A673 (cell line): ENCODE measurements around the gene NUMB. TPM values are rescaled to one million over a fixed set of nuclear protein-coding genes. Genes with fewer than 3 reads are reported as not detected.

Source experiments
- BruUV-seq: library from RNA; stranded (reverse); fragments of 400-500 nt; replicated peaks from 2 replicates; lab custom pipeline; 2021; lab: Mats Ljungman, UMichigan
- CTCF ChIA-PET: fragments of 300-600 bp; sonication (Branson Sonifier 250); formaldehyde crosslinking; loops from one replicate; lab custom pipeline; 2022; ENCODE audit warnings: antibody characterized with exemption; lab: Charles Lee
- POLR2A ChIA-PET: fragments of 300-600 bp; sonication (Branson Sonifier 250); formaldehyde crosslinking; loops from one replicate; lab custom pipeline; 2022; ENCODE audit warnings: antibody characterized with exemption; ENCODE audit not compliant: low non-redundant PET; lab: Charles Lee
- DNase-seq: peaks from one replicate; pipeline ENCODE4 v3.0.0-alpha.2; 2015; ENCODE audit warnings: low spot score
- H3K27ac ChIP-seq: fragments of 200-600 bp; sonication (generic); 2 replicates; pipeline ENCODE4 v1.5.1; 2016; ENCODE audit warnings: mixed run types, low read depth, mild to moderate bottlenecking, mixed read lengths, antibody characterized with exemption, low read length; ENCODE audit not compliant: poor library complexity, severe bottlenecking
- H3K27me3 ChIP-seq: fragments of 200-600 bp; sonication (generic); replicated peaks from 2 replicates; pipeline ENCODE4 v1.6.1; 2017; ENCODE audit warnings: mixed run types, low read depth, mild to moderate bottlenecking, mixed read lengths, antibody characterized with exemption, low read length; ENCODE audit not compliant: insufficient read depth, poor library complexity
- H3K36me3 ChIP-seq: fragments of 200-600 bp; sonication (generic); 2 replicates; pipeline ENCODE4 v1.6.1; 2016; ENCODE audit warnings: mixed run types, mild to moderate bottlenecking, mixed read lengths, antibody characterized with exemption, low read length; ENCODE audit not compliant: insufficient read depth, poor library complexity, severe bottlenecking
- H3K4me1 ChIP-seq: fragments of 200-600 bp; sonication (generic); 2 replicates; pipeline ENCODE4 v1.6.1; 2017; ENCODE audit warnings: mixed run types, mild to moderate bottlenecking, mixed read lengths, antibody characterized with exemption, low read length; ENCODE audit not compliant: insufficient read depth, poor library complexity, severe bottlenecking
- H3K4me3 ChIP-seq: fragments of 200-600 bp; sonication (generic); 2 replicates; pipeline ENCODE4 v1.5.1; 2016; ENCODE audit warnings: low read depth, mixed run types, mild to moderate bottlenecking, mixed read lengths, low read length; ENCODE audit not compliant: poor library complexity, severe bottlenecking
- H3K9me3 ChIP-seq: fragments of 200-600 bp; sonication (generic); 2 replicates; pipeline ENCODE4 v1.6.1; 2016; ENCODE audit warnings: mixed run types, low read depth, mild to moderate bottlenecking, mixed read lengths, antibody characterized with exemption, low read length; ENCODE audit not compliant: poor library complexity, severe bottlenecking
- EZH2 ChIP-seq: fragments of 200-600 bp; sonication (generic); IDR thresholded peaks from 2 replicates; pipeline ENCODE4 v1.6.1; 2017; ENCODE audit warnings: borderline replicate concordance, low read depth, mild to moderate bottlenecking, mixed read lengths, antibody characterized with exemption, low read length; ENCODE audit not compliant: poor library complexity, severe bottlenecking
- intact Hi-C: fragments of 100-400 bp; cut with micrococcal nuclease; formaldehyde crosslinking; loops from one replicate; pipeline ENCODE4 v1.10.0; 2022; ENCODE audit not compliant: unreplicated experiment
- total RNA-seq: library from RNA; stranded (reverse); gene quantifications from 2 replicates; pipeline ENCODE4 v1.2.3, GENCODE V29; 2021
- TF ChIP-seq, protein P1 (sequence below): fragments of 300-800, 200-600 bp; sonication (generic); conservative IDR thresholded peaks from 2 replicates; pipeline ENCODE4 v1.5.1; 2017; ENCODE audit warnings: low read depth, mild to moderate bottlenecking, antibody characterized with exemption, low read length, moderate library complexity, mixed read lengths

The NUMB gene
- total RNA-seq, 1 experiment from 2014 or later: 46.3 TPM

DNA sequence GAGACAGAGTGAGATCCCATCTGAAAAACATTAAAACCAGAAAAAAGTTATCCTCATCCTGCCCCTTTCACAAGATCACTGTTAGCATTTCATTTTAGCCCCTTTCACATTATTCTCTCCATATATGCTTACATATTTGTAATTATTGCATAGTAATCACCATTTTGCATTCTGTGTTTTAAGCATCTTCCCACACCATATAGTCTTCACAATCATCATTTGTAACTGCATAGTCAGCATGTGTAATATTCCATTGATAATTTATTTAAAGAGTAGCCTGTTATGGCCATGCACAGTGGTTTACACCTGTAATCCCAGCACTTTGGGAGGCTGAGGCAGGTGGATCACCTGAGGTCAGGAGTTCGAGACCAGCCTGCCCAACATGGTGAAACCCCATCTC is 209.2 kb downstream of the NUMB start:
- no peak for TF ChIP-seq EZH2
- TF ChIP-seq, protein P1, sequence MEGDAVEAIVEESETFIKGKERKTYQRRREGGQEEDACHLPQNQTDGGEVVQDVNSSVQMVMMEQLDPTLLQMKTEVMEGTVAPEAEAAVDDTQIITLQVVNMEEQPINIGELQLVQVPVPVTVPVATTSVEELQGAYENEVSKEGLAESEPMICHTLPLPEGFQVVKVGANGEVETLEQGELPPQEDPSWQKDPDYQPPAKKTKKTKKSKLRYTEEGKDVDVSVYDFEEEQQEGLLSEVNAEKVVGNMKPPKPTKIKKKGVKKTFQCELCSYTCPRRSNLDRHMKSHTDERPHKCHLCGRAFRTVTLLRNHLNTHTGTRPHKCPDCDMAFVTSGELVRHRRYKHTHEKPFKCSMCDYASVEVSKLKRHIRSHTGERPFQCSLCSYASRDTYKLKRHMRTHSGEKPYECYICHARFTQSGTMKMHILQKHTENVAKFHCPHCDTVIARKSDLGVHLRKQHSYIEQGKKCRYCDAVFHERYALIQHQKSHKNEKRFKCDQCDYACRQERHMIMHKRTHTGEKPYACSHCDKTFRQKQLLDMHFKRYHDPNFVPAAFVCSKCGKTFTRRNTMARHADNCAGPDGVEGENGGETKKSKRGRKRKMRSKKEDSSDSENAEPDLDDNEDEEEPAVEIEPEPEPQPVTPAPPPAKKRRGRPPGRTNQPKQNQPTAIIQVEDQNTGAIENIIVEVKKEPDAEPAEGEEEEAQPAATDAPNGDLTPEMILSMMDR: no peak
- Histone ChIP-seq H3K27ac (no peak overlapping the region), H3K27me3 (no peaks in the 10 kb centered on the region), H3K36me3 (no peaks in the 10 kb centered on the region), H3K9me3 (no peaks in the 10 kb centered on the region), H3K4me3 (no peak overlapping the region), H3K4me1 (no peaks in the 10 kb centered on the region)
- CTCF ChIA-PET: no interaction called here
- no TSS peak for BruUV-seq
- POLR2A ChIA-PET: no interaction called here
- no peak for DNase-seq
- intact Hi-C loops: no loop called here

DNA sequence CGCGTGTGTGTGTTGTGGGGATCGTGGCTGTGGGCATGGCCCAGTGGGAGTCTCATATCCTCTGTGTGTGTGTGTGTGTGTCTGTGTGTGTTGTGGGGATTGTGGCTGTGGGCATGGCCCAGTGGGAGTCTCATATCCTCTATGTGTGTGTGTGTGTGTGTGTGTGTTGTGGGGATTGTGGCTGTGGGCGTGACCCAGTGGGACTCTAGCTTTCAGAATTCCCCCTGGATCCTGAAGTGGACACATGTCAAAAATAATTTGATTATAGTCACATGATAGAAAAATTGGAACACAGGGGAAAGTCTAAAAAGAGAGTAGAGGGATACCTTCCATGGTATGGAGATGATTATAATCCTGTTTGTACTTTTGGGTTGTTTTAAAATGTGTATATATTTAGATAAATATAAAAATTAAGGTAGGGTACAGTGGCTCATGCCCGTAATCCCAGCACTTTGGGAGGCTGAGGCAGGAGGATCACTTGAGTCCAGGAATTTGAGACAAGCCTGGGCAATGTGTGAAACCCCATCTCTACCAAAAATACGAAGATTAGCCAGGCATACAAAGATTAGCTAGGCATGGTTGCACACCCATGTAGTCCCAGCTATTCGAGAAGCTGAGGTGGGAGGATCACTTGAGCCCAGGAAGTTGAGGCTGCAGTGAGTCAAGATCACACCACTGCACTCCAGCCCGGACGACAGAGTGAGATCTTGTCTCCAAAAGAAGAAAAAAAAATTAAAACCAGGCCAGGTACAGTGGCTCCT is 210.1 kb downstream of the NUMB start:
- BruUV-seq: no TSS peak
- H3K27me3 ChIP-seq: no peaks in the 10 kb centered on the region
- no peak for TF ChIP-seq EZH2
- TF ChIP-seq, protein P1: no peak
- H3K4me3 ChIP-seq: no peak overlapping the region
- no peak overlapping the region for H3K27ac ChIP-seq
- DNase-seq: no peak
- no peaks in the 10 kb centered on the region for H3K36me3 ChIP-seq
- no peaks in the 10 kb centered on the region for H3K4me1 ChIP-seq
- ChIA-PET CTCF (interaction anchor here (0.6 kb wide), 1 partner anchor 16 kb away, joined by 4 read pairs; no protein-coding TSS in a partner anchor), POLR2A (no interaction called here)
- intact Hi-C loops: no loop called here
- no peaks in the 10 kb centered on the region for H3K9me3 ChIP-seq

DNA sequence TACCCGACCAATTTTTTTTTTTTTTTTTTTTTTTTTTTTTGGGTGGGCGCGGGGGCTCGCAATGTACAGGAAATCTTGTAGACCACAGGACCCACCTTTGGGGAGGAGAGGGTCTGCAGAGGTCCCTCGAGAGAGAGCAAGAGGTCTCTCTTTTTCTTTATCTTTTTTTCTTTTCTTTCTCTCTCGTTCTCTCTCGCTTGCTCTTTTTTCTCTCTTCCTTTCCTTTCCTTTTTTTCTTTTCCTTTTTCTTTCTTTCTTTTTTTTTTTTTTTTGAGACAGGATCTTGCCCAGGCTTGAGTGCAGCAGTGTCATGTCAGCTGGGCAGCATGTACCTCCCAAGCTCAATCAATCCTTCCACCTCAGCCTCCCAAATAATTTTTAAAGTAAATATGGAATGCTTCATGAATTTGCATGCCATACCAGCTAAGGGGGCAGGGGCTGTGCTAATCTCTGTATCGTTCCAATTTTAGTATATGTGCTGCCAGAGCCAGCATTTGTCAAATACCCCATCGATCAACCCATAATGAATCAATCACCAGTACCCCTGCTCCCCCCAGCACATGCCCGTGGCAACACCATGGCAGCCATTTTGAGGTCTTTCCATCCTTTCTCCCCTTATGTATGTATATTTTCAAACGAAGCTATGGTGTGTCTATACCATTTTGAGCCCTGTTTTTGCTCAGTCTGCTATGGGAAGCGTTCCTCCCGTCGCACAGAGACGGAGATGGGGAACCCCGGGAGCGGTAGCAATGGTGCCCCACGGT is 211.8 kb downstream of the NUMB start:
- DNase-seq: no peak
- no peak overlapping the region for H3K27ac ChIP-seq
- no TSS peak for BruUV-seq
- TF ChIP-seq, protein P1: no peak
- TF ChIP-seq EZH2: no peak
- H3K36me3 ChIP-seq: no peaks in the 10 kb centered on the region
- intact Hi-C loops: no loop called here
- ChIA-PET CTCF (no interaction called here), POLR2A (no interaction called here)
- H3K4me1 ChIP-seq: no peaks in the 10 kb centered on the region
- H3K9me3 ChIP-seq: no peaks in the 10 kb centered on the region
- peak overlapping the region; percentile 50 for H3K4me3 ChIP-seq
- H3K27me3 ChIP-seq: no peaks in the 10 kb centered on the region
